B cell (primary cell): ENCODE results near the gene THAP8. TPM values are rescaled to one million over a fixed set of nuclear protein-coding genes. Genes with fewer than 3 reads are reported as not detected.

Experiments used
- ATAC-seq: fragments of 200-7000 bp; cut with Tn5 transposase; one replicate; pipeline ENCODE4 v1.10.0; 2021; ENCODE audit warnings: low read depth, mild to moderate bottlenecking, moderate number of reproducible peaks, moderate library complexity
- CTCF ChIA-PET: fragments of 350-600 bp; sonication (Branson Sonifier 250); formaldehyde crosslinking; loops from one replicate; lab custom pipeline; 2021; ENCODE audit warnings: antibody characterized with exemption, inconsistent platforms; lab: Charles Lee
- POLR2A ChIA-PET: fragments of 350-600 bp; sonication (Branson Sonifier 250); formaldehyde crosslinking; loops from one replicate; lab custom pipeline; 2021; ENCODE audit warnings: antibody characterized with exemption; lab: Charles Lee
- DNase-seq: peaks from one replicate; pipeline ENCODE4 v3.0.0; 2013
- H2AFZ ChIP-seq: 2 replicates; pipeline ENCODE4 v1.6.1; 2012; ENCODE audit warnings: mild to moderate bottlenecking, low read depth, low read length; ENCODE audit not compliant: insufficient read depth, poor library complexity, severe bottlenecking
- H3K27ac ChIP-seq, 2 donors: 1 replicate in 1 of 2; 2 replicates in 1 of 2; pipeline ENCODE4 v1.5.1; 2012 to 2013; ENCODE audit warnings: low read length in 2 of 2, mild to moderate bottlenecking in 2 of 2, moderate library complexity in 1 of 2
- H3K27me3 ChIP-seq, 4 experiments: fragments of 200-600 bp in 1 of 4; sonication (generic) in 1 of 4; replicated peaks in 1 of 4; 1 replicate in 2 of 4; 2 replicates in 2 of 4; pipeline versions ENCODE4 v1.6.1 to v1.7.0; 2013 to 2016; ENCODE audit warnings: low read length in 3 of 4, mild to moderate bottlenecking in 2 of 4, mixed read lengths in 1 of 4, moderate library complexity in 1 of 4; ENCODE audit not compliant: insufficient read depth in 4 of 4, control insufficient read depth in 3 of 4; ENCODE audit errors: control extremely low read depth in 1 of 4
- H3K36me3 ChIP-seq, 2 experiments: replicated peaks in 1 of 2; 1 replicate in 1 of 2; 2 replicates in 1 of 2; pipeline versions ENCODE4 v1.6.1 to v1.7.1; 2013; ENCODE audit warnings: low read length in 1 of 2; ENCODE audit not compliant: insufficient read depth in 2 of 2, control insufficient read depth in 1 of 2; ENCODE audit errors: control extremely low read depth in 1 of 2, extremely low read depth in 1 of 2
- H3K4me1 ChIP-seq, 2 donors: fragments of 200-600 bp in 1 of 2; sonication (generic) in 1 of 2; 1 replicate in 1 of 2; 2 replicates in 1 of 2; pipeline versions ENCODE4 v1.5.1 to v1.6.1; 2013 to 2017; ENCODE audit warnings: low read length in 2 of 2; ENCODE audit not compliant: control insufficient read depth in 2 of 2, insufficient read depth in 2 of 2
- H3K4me2 ChIP-seq: replicated peaks from 2 replicates; pipeline ENCODE3; 2012; ENCODE audit warnings: mild to moderate bottlenecking, low read depth, low read length; ENCODE audit not compliant: poor library complexity, severe bottlenecking
- H3K4me3 ChIP-seq, 5 experiments: fragments of 200-600 bp in 1 of 5; sonication (generic) in 1 of 5; 1 replicate in 3 of 5; 2 replicates in 2 of 5; pipeline versions ENCODE4 v1.5.1 to v1.7.0; 2011 to 2016; ENCODE audit warnings: low read length in 4 of 5, mild to moderate bottlenecking in 4 of 5, low read depth in 2 of 5, control low read depth in 1 of 5, moderate library complexity in 1 of 5; ENCODE audit not compliant: insufficient read depth in 1 of 5; ENCODE audit errors: control extremely low read depth in 1 of 5, extremely low read depth in 1 of 5
- H3K79me2 ChIP-seq: fragments of 200-600 bp; sonication (generic); one replicate; pipeline ENCODE4 v1.6.0; 2016; ENCODE audit warnings: low read length; ENCODE audit not compliant: control insufficient read depth, insufficient read depth
- H3K9ac ChIP-seq: fragments of 200-600 bp; sonication (generic); 2 replicates; pipeline ENCODE4 v1.6.1; 2017; ENCODE audit warnings: mild to moderate bottlenecking, low read length, moderate library complexity
- H3K9me3 ChIP-seq, 3 donors: one replicate each; pipeline versions ENCODE4 v1.6.1 to v1.7.1; 2013; ENCODE audit warnings: low read length in 2 of 3; ENCODE audit not compliant: control insufficient read depth in 2 of 3, insufficient read depth in 1 of 3; ENCODE audit errors: control extremely low read depth in 1 of 3
- H4K20me1 ChIP-seq: 2 replicates; pipeline ENCODE4 v1.6.0; 2012; ENCODE audit warnings: mild to moderate bottlenecking, low read length; ENCODE audit not compliant: insufficient read depth, control insufficient read depth, poor library complexity, severe bottlenecking
- H3K27ac Mint-ChIP-seq: one replicate; pipeline ENCODE4 v1.8.0; 2021; ENCODE audit warnings: mixed read lengths
- H3K27me3 Mint-ChIP-seq: one replicate; pipeline ENCODE4 v1.8.0; 2021; ENCODE audit warnings: mixed read lengths
- H3K4me1 Mint-ChIP-seq: one replicate; pipeline ENCODE4 v1.8.0; 2021; ENCODE audit warnings: mixed read lengths
- H3K4me3 Mint-ChIP-seq: one replicate; pipeline ENCODE4 v1.8.0; 2021; ENCODE audit warnings: mixed read lengths
- H3K9me3 Mint-ChIP-seq: one replicate; pipeline ENCODE4 v1.8.0; 2022; ENCODE audit warnings: mixed read lengths; ENCODE audit not compliant: insufficient read depth
- CTCF ChIP-seq: fragments of 200-600 bp; IDR thresholded peaks from one replicate; pipeline ENCODE4 v1.8.0; 2022; ENCODE audit warnings: antibody characterized with exemption, mild to moderate bottlenecking
- EZH2 ChIP-seq: IDR thresholded peaks from 2 replicates; pipeline ENCODE4 v1.6.1; 2012; ENCODE audit warnings: borderline replicate concordance, low read depth, mild to moderate bottlenecking, moderate library complexity, low read length; ENCODE audit not compliant: insufficient read depth, poor library complexity, severe bottlenecking
- WGBS: methylation state at CpG from one replicate; pipeline ENCODE4 v1.1.5; 2013; ENCODE audit warnings: missing lambda C conversion rate; ENCODE audit not compliant: insufficient coverage; 5-methylcytosine and 5-hydroxymethylcytosine counted together
- intact Hi-C: fragments of 100-400 bp; cut with micrococcal nuclease; formaldehyde crosslinking; loops from one replicate; pipeline ENCODE4 v1.10.0; 2022
- polyA plus RNA-seq: library from polyadenylated mRNA; depleted of rRNA; stranded (reverse); fragments of >200 nt; gene quantifications from 2 replicates; pipeline ENCODE4 v1.2.3, GENCODE V29; 2012
- total RNA-seq, 2 donors: library from RNA; stranded (reverse); fragments of 120-200 nt in 1 of 2; gene quantifications; 1 replicate in 1 of 2; 2 replicates in 1 of 2; pipeline versions ENCODE4 v1.2.3 to v1.2.4, GENCODE V29; 2013 to 2022

THAP8 gene
- total and polyA plus RNA-seq, 2 donors (not counting 1 experiment from before 2014, with no cell fraction given), result 4.5 to 5.7 TPM

GRCh38 chr19:36101550-36102327, 47.7 kb upstream of the THAP8 start:
- no peaks in the 10 kb centered on the region for H3K4me1 ChIP-seq
- H3K27me3 Mint-ChIP-seq, result no peaks in the 10 kb centered on the region
- H4K20me1 ChIP-seq, result no peaks in the 10 kb centered on the region
- DNase-seq, result no peak
- no peaks in the 10 kb centered on the region for H3K27me3 ChIP-seq
- H3K9me3 Mint-ChIP-seq, result no peaks in the 10 kb centered on the region
- no peak for TF ChIP-seq EZH2
- TF ChIP-seq CTCF, result no peak
- POLR2A ChIA-PET, result interaction anchor here (0.6 kb wide), 1 partner anchor 83 kb away, joined by 4 read pairs; no protein-coding TSS in a partner anchor
- H3K27ac ChIP-seq, result no peak overlapping the region
- no peak overlapping the region for H3K4me3 Mint-ChIP-seq
- H3K79me2 ChIP-seq, result no peaks in the 10 kb centered on the region
- 95% methylated on average over 27 of the region's 27 CpGs for WGBS
- no peak for ATAC-seq
- H3K36me3 ChIP-seq, result no peaks in the 10 kb centered on the region
- no peak overlapping the region for H3K27ac Mint-ChIP-seq
- H3K4me1 Mint-ChIP-seq, result no peaks in the 10 kb centered on the region
- H2AFZ ChIP-seq, result no peak overlapping the region
- intact Hi-C loops, result no loop called here
- CTCF ChIA-PET, result no interaction called here
- H3K9ac ChIP-seq, result no peak overlapping the region
- no peaks in the 10 kb centered on the region for H3K9me3 ChIP-seq
- H3K4me3 ChIP-seq, result no peak overlapping the region
- H3K4me2 ChIP-seq, result no peak overlapping the region

DNA sequence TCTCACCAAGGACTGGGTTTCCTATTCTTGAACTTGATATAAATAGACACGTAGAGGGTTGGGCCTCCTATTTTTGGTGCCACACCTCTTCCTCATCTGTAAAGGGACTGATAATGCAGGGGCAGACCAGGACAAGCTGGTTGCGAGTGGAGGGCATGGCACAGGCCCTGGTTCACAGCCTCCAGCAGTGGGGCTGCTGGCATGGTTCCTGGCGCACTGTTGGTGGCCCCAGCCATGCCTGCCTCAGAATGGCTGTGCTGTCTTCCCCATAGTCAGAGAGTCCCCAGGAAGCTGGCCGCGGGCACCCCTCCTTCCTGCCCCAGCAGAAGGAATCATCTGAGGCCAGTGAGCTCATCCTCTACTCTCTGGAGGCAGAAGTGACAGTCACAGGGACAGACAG, 46.4 kb upstream of the THAP8 start:
- Histone ChIP-seq H4K20me1 (no peaks in the 10 kb centered on the region), H3K4me3 (no peak overlapping the region), H3K27me3 (no peaks in the 10 kb centered on the region), H3K79me2 (no peaks in the 10 kb centered on the region), H3K27ac (no peak overlapping the region), H2AFZ (no peak overlapping the region), H3K9me3 (no peaks in the 10 kb centered on the region), H3K4me1 (no peaks in the 10 kb centered on the region), H3K4me2 (no peak overlapping the region), H3K9ac (no peak overlapping the region), H3K36me3 (no peaks in the 10 kb centered on the region)
- 96% methylated on average over 4 of the region's 5 CpGs for WGBS
- Mint-ChIP-seq H3K4me1 (no peaks in the 10 kb centered on the region), H3K9me3 (no peaks in the 10 kb centered on the region), H3K4me3 (no peak overlapping the region), H3K27ac (no peak overlapping the region), H3K27me3 (no peaks in the 10 kb centered on the region)
- TF ChIP-seq EZH2 (no peak), CTCF (no peak)
- ATAC-seq (no peak), DNase-seq (no peak)
- POLR2A ChIA-PET, result no interaction called here
- intact Hi-C loops, result no loop called here
- CTCF ChIA-PET, result no interaction called here
